ENCODE results near the gene CFAP68. TPM values are rescaled to one million over a fixed set of nuclear protein-coding genes. Genes with fewer than 3 reads are reported as not detected.

The CFAP68 gene
- 8.7 and 10.7 TPM in 2 replicates for total RNA-seq (2014; rRNA removed; shearing (Covaris generic))

GRCh38 chr11:111878849-111879636 lies at the start of gene CFAP68, which contains the start of gene FDXACB1:
CFAP68 (plus strand) TSS chr11:111879541; CDS start chr11:111879561, 20 bp downstream.
FDXACB1 (minus strand) TSS chr11:111879165; CDS start chr11:111879132, 33 bp downstream.
- DNase-seq: peak; percentile 94
- Histone ChIP-seq H3K27me3 (ENCODE audit: control insufficient read depth, insufficient read depth, low read length) (no peaks in the 10 kb centered on the region), H3K4me3 (ENCODE audit: insufficient read depth, low read depth, low read length) (peak within 1 kb of the TSS; percentile 66), H3K36me3 (replicated peaks; ENCODE audit: control insufficient read depth, insufficient read depth, low read length) (no peaks in the 10 kb centered on the region)

GRCh38 chr11:111833524-111833923 lies 45.8 kb upstream of the CFAP68 start:
- Histone ChIP-seq H3K36me3 (replicated peaks; ENCODE audit: control insufficient read depth, insufficient read depth, low read length) (no peaks in the 10 kb centered on the region), H3K27me3 (ENCODE audit: control insufficient read depth, insufficient read depth, low read length) (no peaks in the 10 kb centered on the region), H3K4me3 (ENCODE audit: insufficient read depth, low read depth, low read length) (no peak overlapping the region)
- no peak for DNase-seq

GRCh38 chr11:111834432-111835163 lies 44.7 kb upstream of the CFAP68 start:
- Histone ChIP-seq H3K4me3 (ENCODE audit: insufficient read depth, low read depth, low read length) (no peak overlapping the region), H3K36me3 (replicated peaks; ENCODE audit: control insufficient read depth, insufficient read depth, low read length) (no peaks in the 10 kb centered on the region), H3K27me3 (ENCODE audit: control insufficient read depth, insufficient read depth, low read length) (no peaks in the 10 kb centered on the region)
- DNase-seq: no peak

- Histone ChIP-seq H3K4me3 (ENCODE audit: insufficient read depth, low read depth, low read length) (no peak overlapping the region), H3K36me3 (replicated peaks; ENCODE audit: control insufficient read depth, insufficient read depth, low read length) (no peaks in the 10 kb centered on the region), H3K27me3 (ENCODE audit: control insufficient read depth, insufficient read depth, low read length) (no peaks in the 10 kb centered on the region)
- DNase-seq: no peak
Measured at GRCh38 chr11:111835665-111836064, 43.7 kb upstream of the CFAP68 start.

GRCh38 chr11:111836162-111836561 lies 43.2 kb upstream of the CFAP68 start:
- Histone ChIP-seq H3K4me3 (ENCODE audit: insufficient read depth, low read depth, low read length) (no peak overlapping the region), H3K36me3 (replicated peaks; ENCODE audit: control insufficient read depth, insufficient read depth, low read length) (no peaks in the 10 kb centered on the region), H3K27me3 (ENCODE audit: control insufficient read depth, insufficient read depth, low read length) (no peaks in the 10 kb centered on the region)
- no peak for DNase-seq

- Histone ChIP-seq H3K4me3 (ENCODE audit: insufficient read depth, low read depth, low read length) (no peak overlapping the region), H3K27me3 (ENCODE audit: control insufficient read depth, insufficient read depth, low read length) (no peaks in the 10 kb centered on the region), H3K36me3 (replicated peaks; ENCODE audit: control insufficient read depth, insufficient read depth, low read length) (no peaks in the 10 kb centered on the region)
- DNase-seq: no peak
Measured at GRCh38 chr11:111836721-111837120, 42.6 kb upstream of the CFAP68 start.

- H3K27me3 ChIP-seq (ENCODE audit: control insufficient read depth, insufficient read depth, low read length): no peaks in the 10 kb centered on the region
- no peak for DNase-seq
- H3K4me3 ChIP-seq (ENCODE audit: insufficient read depth, low read depth, low read length): no peak overlapping the region
- no peaks in the 10 kb centered on the region for H3K36me3 ChIP-seq (replicated peaks; ENCODE audit: control insufficient read depth, insufficient read depth, low read length)
Measured at GRCh38 chr11:111837366-111837891, 41.9 kb upstream of the CFAP68 start.

GRCh38 chr11:111838054-111838453 lies 41.3 kb upstream of the CFAP68 start:
- no peaks in the 10 kb centered on the region for H3K27me3 ChIP-seq (ENCODE audit: control insufficient read depth, insufficient read depth, low read length)
- no peaks in the 10 kb centered on the region for H3K36me3 ChIP-seq (replicated peaks; ENCODE audit: control insufficient read depth, insufficient read depth, low read length)
- no peak for DNase-seq
- no peak overlapping the region for H3K4me3 ChIP-seq (ENCODE audit: insufficient read depth, low read depth, low read length)

GRCh38 chr11:111840143-111840542 lies 39.2 kb upstream of the CFAP68 start:
- Histone ChIP-seq H3K4me3 (ENCODE audit: insufficient read depth, low read depth, low read length) (no peak overlapping the region), H3K27me3 (ENCODE audit: control insufficient read depth, insufficient read depth, low read length) (no peaks in the 10 kb centered on the region), H3K36me3 (replicated peaks; ENCODE audit: control insufficient read depth, insufficient read depth, low read length) (no peaks in the 10 kb centered on the region)
- peak; percentile 52 for DNase-seq

- Histone ChIP-seq H3K27me3 (ENCODE audit: control insufficient read depth, insufficient read depth, low read length) (no peaks in the 10 kb centered on the region), H3K4me3 (ENCODE audit: insufficient read depth, low read depth, low read length) (no peak overlapping the region), H3K36me3 (replicated peaks; ENCODE audit: control insufficient read depth, insufficient read depth, low read length) (no peaks in the 10 kb centered on the region)
- peak; percentile 73 for DNase-seq
Measured at GRCh38 chr11:111841370-111842053, 37.8 kb upstream of the CFAP68 start.

GRCh38 chr11:111843661-111844060 lies 35.7 kb upstream of the CFAP68 start:
- Histone ChIP-seq H3K4me3 (ENCODE audit: insufficient read depth, low read depth, low read length) (no peak overlapping the region), H3K36me3 (replicated peaks; ENCODE audit: control insufficient read depth, insufficient read depth, low read length) (no peaks in the 10 kb centered on the region), H3K27me3 (ENCODE audit: control insufficient read depth, insufficient read depth, low read length) (no peaks in the 10 kb centered on the region)
- DNase-seq: no peak

GRCh38 chr11:111845276-111846028 lies 33.9 kb upstream of the CFAP68 start:
- no peak for DNase-seq
- Histone ChIP-seq H3K27me3 (ENCODE audit: control insufficient read depth, insufficient read depth, low read length) (no peaks in the 10 kb centered on the region), H3K36me3 (replicated peaks; ENCODE audit: control insufficient read depth, insufficient read depth, low read length) (no peaks in the 10 kb centered on the region), H3K4me3 (ENCODE audit: insufficient read depth, low read depth, low read length) (no peak overlapping the region)

GRCh38 chr11:111846063-111846462 lies 33.3 kb upstream of the CFAP68 start:
- Histone ChIP-seq H3K36me3 (replicated peaks; ENCODE audit: control insufficient read depth, insufficient read depth, low read length) (no peaks in the 10 kb centered on the region), H3K4me3 (ENCODE audit: insufficient read depth, low read depth, low read length) (no peak overlapping the region), H3K27me3 (ENCODE audit: control insufficient read depth, insufficient read depth, low read length) (no peaks in the 10 kb centered on the region)
- DNase-seq: no peak

GRCh38 chr11:111846636-111847035 lies 32.7 kb upstream of the CFAP68 start:
- H3K36me3 ChIP-seq (replicated peaks; ENCODE audit: control insufficient read depth, insufficient read depth, low read length): no peaks in the 10 kb centered on the region
- H3K4me3 ChIP-seq (ENCODE audit: insufficient read depth, low read depth, low read length): no peak overlapping the region
- DNase-seq: no peak
- no peaks in the 10 kb centered on the region for H3K27me3 ChIP-seq (ENCODE audit: control insufficient read depth, insufficient read depth, low read length)

All from H7 (cell line).